Measurements from ENCODE around the gene SRP68.
"Not testable (repeated sequence)": the region's sequence is repeated elsewhere in the genome, so short reads cannot be mapped to it uniquely, and the experiment has no call there.

The SRP68 gene

GRCh38 chr17:76089680-76090516, 17.6 kb upstream of the SRP68 start:
- DNase-seq = no peak

- no peak for DNase-seq
Observed at GRCh38 chr17:76088868-76089576, 16.7 kb upstream of the SRP68 start.

- no peak for DNase-seq
Observed at GRCh38 chr17:76088041-76088867, 15.9 kb upstream of the SRP68 start.

GRCh38 chr17:76087531-76087930, 15.2 kb upstream of the SRP68 start:
- no peak for DNase-seq

GRCh38 chr17:76086384-76086783, 14.1 kb upstream of the SRP68 start:
- DNase-seq = no peak

GRCh38 chr17:76085731-76086366, 13.5 kb upstream of the SRP68 start:
- no peak for DNase-seq

- DNase-seq = no peak
Observed at GRCh38 chr17:76085066-76085730, 12.9 kb upstream of the SRP68 start.

- no peak for DNase-seq
Observed at GRCh38 chr17:76083536-76084182, 11.3 kb upstream of the SRP68 start.

GRCh38 chr17:76082326-76083251, 10.3 kb upstream of the SRP68 start:
- no peak for DNase-seq

- no peak for DNase-seq
Observed at GRCh38 chr17:76081295-76082210, 9.2 kb upstream of the SRP68 start.

- DNase-seq = no peak
Observed at GRCh38 chr17:76080768-76081287, 8.5 kb upstream of the SRP68 start.

GRCh38 chr17:76079956-76080767, 7.8 kb upstream of the SRP68 start:
- DNase-seq = no peak

GRCh38 chr17:76079535-76079955, 7.2 kb upstream of the SRP68 start:
- no peak for DNase-seq

- DNase-seq = no peak
Observed at GRCh38 chr17:76078860-76079534, 6.7 kb upstream of the SRP68 start, which contains the start of gene ZACN. ZACN (plus strand) TSS chr17:76079182; CDS start chr17:76079265, 83 bp downstream.

- not testable (repeated sequence) for DNase-seq
Observed at GRCh38 chr17:76078370-76078769, 6.1 kb upstream of the SRP68 start.

- DNase-seq = no peak
Observed at GRCh38 chr17:76077584-76078110, 5.3 kb upstream of the SRP68 start.

Measured in fibroblast of skin of abdomen (primary cell).